ENCODE measurements around the gene CCDC141. TPM values are rescaled to one million over a fixed set of nuclear protein-coding genes. Genes with fewer than 3 reads are reported as not detected.
A peak's percentile ranks its signal among the peaks of the same experiment; 100 is the strongest.

The CCDC141 gene
- total RNA-seq, 3 donors from 2014 or later (not counting 1 experiment from before 2014, with no cell fraction given) = 2.0 to 3.1 (median 2.0) TPM

DNA sequence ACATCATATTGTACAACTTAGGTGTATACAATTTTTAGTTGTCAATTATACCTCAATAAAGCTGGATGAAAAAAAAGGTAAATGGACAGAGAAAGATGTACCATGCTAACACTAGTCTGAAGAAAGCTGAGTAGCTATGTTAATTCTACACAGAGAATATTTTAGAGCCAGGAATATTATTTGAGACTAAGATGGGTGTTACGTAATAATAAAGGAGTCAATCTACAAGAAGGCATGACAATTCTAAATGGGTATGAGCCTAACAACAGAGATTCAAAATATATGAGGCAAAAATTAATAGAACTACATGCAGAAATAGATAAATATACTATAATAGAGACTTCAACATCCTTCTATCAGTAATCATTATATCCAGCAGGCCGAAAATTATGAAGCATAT, 69.1 kb downstream of the CCDC141 start:
- no peak for ATAC-seq
- TF ChIP-seq, protein P1, sequence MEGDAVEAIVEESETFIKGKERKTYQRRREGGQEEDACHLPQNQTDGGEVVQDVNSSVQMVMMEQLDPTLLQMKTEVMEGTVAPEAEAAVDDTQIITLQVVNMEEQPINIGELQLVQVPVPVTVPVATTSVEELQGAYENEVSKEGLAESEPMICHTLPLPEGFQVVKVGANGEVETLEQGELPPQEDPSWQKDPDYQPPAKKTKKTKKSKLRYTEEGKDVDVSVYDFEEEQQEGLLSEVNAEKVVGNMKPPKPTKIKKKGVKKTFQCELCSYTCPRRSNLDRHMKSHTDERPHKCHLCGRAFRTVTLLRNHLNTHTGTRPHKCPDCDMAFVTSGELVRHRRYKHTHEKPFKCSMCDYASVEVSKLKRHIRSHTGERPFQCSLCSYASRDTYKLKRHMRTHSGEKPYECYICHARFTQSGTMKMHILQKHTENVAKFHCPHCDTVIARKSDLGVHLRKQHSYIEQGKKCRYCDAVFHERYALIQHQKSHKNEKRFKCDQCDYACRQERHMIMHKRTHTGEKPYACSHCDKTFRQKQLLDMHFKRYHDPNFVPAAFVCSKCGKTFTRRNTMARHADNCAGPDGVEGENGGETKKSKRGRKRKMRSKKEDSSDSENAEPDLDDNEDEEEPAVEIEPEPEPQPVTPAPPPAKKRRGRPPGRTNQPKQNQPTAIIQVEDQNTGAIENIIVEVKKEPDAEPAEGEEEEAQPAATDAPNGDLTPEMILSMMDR (IDR thresholded peaks at IDR 0.05) = no peak
- no peak overlapping the region for H3K4me3 ChIP-seq (ENCODE audit: low read length)
- DNase-seq = no peak
- H3K4me1 Mint-ChIP-seq = no peaks in the 10 kb centered on the region
- H3K27me3 ChIP-seq (ENCODE audit: control insufficient read depth, insufficient read depth, low read length) = no peaks in the 10 kb centered on the region
- H3K4me3 Mint-ChIP-seq = no peak overlapping the region
- H3K36me3 Mint-ChIP-seq = no peaks in the 10 kb centered on the region
- H3K36me3 ChIP-seq (ENCODE audit: control insufficient read depth, insufficient read depth, low read length) = no peaks in the 10 kb centered on the region
- H3K27ac ChIP-seq (ENCODE audit: low read length) = no peak overlapping the region
- no peaks in the 10 kb centered on the region for H3K9me3 ChIP-seq (ENCODE audit: control insufficient read depth, insufficient read depth, low read length)
- no peaks in the 10 kb centered on the region for H3K4me1 ChIP-seq (ENCODE audit: control insufficient read depth, insufficient read depth, low read length)
- no peaks in the 10 kb centered on the region for H3K27me3 Mint-ChIP-seq (ENCODE audit: low read depth in 2 of 2)
- no CpG with 5 or more reads among the region's 2 CpGs for WGBS (ENCODE audit: insufficient coverage)
- intact Hi-C loops (cut with micrococcal nuclease) = no loop called here
- no peak overlapping the region for H3K27ac Mint-ChIP-seq
- peaks cover 0 to 4% of the 10 kb centered on the region in 2 donors for H3K9me3 Mint-ChIP-seq

GRCh38 chr2:178978667-178979066, 71.3 kb downstream of the CCDC141 start:
- no peaks in the 10 kb centered on the region for H3K36me3 ChIP-seq (ENCODE audit: control insufficient read depth, insufficient read depth, low read length)
- intact Hi-C loops (cut with micrococcal nuclease) = no loop called here
- H3K27me3 ChIP-seq (ENCODE audit: control insufficient read depth, insufficient read depth, low read length) = no peaks in the 10 kb centered on the region
- DNase-seq (no peak), ATAC-seq (no peak)
- no peaks in the 10 kb centered on the region for H3K9me3 ChIP-seq (ENCODE audit: control insufficient read depth, insufficient read depth, low read length)
- no peak overlapping the region for H3K4me3 ChIP-seq (ENCODE audit: low read length)
- H3K27ac ChIP-seq (ENCODE audit: low read length) = no peak overlapping the region
- TF ChIP-seq, protein P1 (IDR thresholded peaks at IDR 0.05) = no peak
- no peak overlapping the region for H3K27ac Mint-ChIP-seq
- no peaks in the 10 kb centered on the region for H3K4me1 Mint-ChIP-seq
- no peak overlapping the region for H3K4me3 Mint-ChIP-seq
- H3K36me3 Mint-ChIP-seq = no peaks in the 10 kb centered on the region
- H3K9me3 Mint-ChIP-seq = peaks cover 0 to 4% of the 10 kb centered on the region in 2 donors
- H3K4me1 ChIP-seq (ENCODE audit: control insufficient read depth, insufficient read depth, low read length) = no peaks in the 10 kb centered on the region
- no peaks in the 10 kb centered on the region for H3K27me3 Mint-ChIP-seq (ENCODE audit: low read depth in 2 of 2)
- 83% methylated on average over 1 of the region's 2 CpGs for WGBS (ENCODE audit: insufficient coverage)

- H3K4me1 Mint-ChIP-seq = no peaks in the 10 kb centered on the region
- Histone ChIP-seq H3K4me1 (ENCODE audit: control insufficient read depth, insufficient read depth, low read length) (no peaks in the 10 kb centered on the region), H3K9me3 (ENCODE audit: control insufficient read depth, insufficient read depth, low read length) (no peaks in the 10 kb centered on the region), H3K27ac (ENCODE audit: low read length) (no peak overlapping the region), H3K27me3 (ENCODE audit: control insufficient read depth, insufficient read depth, low read length) (no peaks in the 10 kb centered on the region), H3K4me3 (ENCODE audit: low read length) (no peak overlapping the region), H3K36me3 (ENCODE audit: control insufficient read depth, insufficient read depth, low read length) (no peaks in the 10 kb centered on the region)
- 92% methylated on average over 1 of the region's 2 CpGs for WGBS (ENCODE audit: insufficient coverage)
- no peak for DNase-seq
- no peak for ATAC-seq
- TF ChIP-seq, protein P1 (IDR thresholded peaks at IDR 0.05) = no peak
- H3K4me3 Mint-ChIP-seq = no peak overlapping the region
- intact Hi-C loops (cut with micrococcal nuclease) = no loop called here
- H3K27me3 Mint-ChIP-seq (ENCODE audit: low read depth in 2 of 2) = no peaks in the 10 kb centered on the region
- H3K36me3 Mint-ChIP-seq = no peaks in the 10 kb centered on the region
- H3K27ac Mint-ChIP-seq = no peak overlapping the region
- peaks cover 0 to 4% of the 10 kb centered on the region in 2 donors for H3K9me3 Mint-ChIP-seq
Observed at GRCh38 chr2:178976351-178976750, 73.6 kb downstream of the CCDC141 start.

- Mint-ChIP-seq H3K27ac (no peak overlapping the region), H3K4me1 (no peaks in the 10 kb centered on the region), H3K36me3 (no peaks in the 10 kb centered on the region), H3K4me3 (no peak overlapping the region), H3K9me3 (peaks cover 0 to 3% of the 10 kb centered on the region in 2 donors), H3K27me3 (ENCODE audit: low read depth in 2 of 2) (no peaks in the 10 kb centered on the region)
- TF ChIP-seq, protein P1 (IDR thresholded peaks at IDR 0.05) = no peak
- Histone ChIP-seq H3K27ac (ENCODE audit: low read length) (no peak overlapping the region), H3K4me3 (ENCODE audit: low read length) (no peak overlapping the region), H3K4me1 (ENCODE audit: control insufficient read depth, insufficient read depth, low read length) (no peaks in the 10 kb centered on the region), H3K27me3 (ENCODE audit: control insufficient read depth, insufficient read depth, low read length) (no peaks in the 10 kb centered on the region), H3K9me3 (ENCODE audit: control insufficient read depth, insufficient read depth, low read length) (no peaks in the 10 kb centered on the region), H3K36me3 (ENCODE audit: control insufficient read depth, insufficient read depth, low read length) (no peaks in the 10 kb centered on the region)
- ATAC-seq = no peak
- peak in 1 of 2 donors; percentile 14 for DNase-seq
- intact Hi-C loops (cut with micrococcal nuclease) = no loop called here
- 71% methylated on average over 4 of the region's 4 CpGs for WGBS (ENCODE audit: insufficient coverage)
Observed at GRCh38 chr2:178962805-178963433, 87.0 kb downstream of the CCDC141 start.

Measured in natural killer cell (primary cell).